Panc1 (cell line): ENCODE results near the gene KRT83. TPM values are rescaled to one million over a fixed set of nuclear protein-coding genes. Genes with fewer than 3 reads are reported as not detected.

Experiments
- ATAC-seq: fragments of 200-7000 bp; cut with Tn5 transposase; 2 replicates; pipeline ENCODE4 v1.9.1; 2020; ENCODE audit warnings: mild to moderate bottlenecking, moderate library complexity
- BruUV-seq: library from RNA; stranded (reverse); fragments of 400-500 nt; replicated peaks from 2 replicates; lab custom pipeline; 2021; lab: Mats Ljungman, UMichigan
- CTCF ChIA-PET: fragments of 300-600 bp; sonication (Branson Sonifier 250); formaldehyde crosslinking; loops from one replicate; lab custom pipeline; 2022; ENCODE audit warnings: antibody characterized with exemption; lab: Charles Lee
- POLR2A ChIA-PET: fragments of 300-600 bp; sonication (Branson Sonifier 250); formaldehyde crosslinking; loops from one replicate; lab custom pipeline; 2022; ENCODE audit warnings: antibody characterized with exemption; lab: Charles Lee
- DNase-seq: peaks from one replicate; pipeline ENCODE4 v3.0.0-alpha.2; 2010; ENCODE audit warnings: low read depth, low spot score
- H3K27ac ChIP-seq: 2 replicates; pipeline ENCODE4 v1.5.1; 2011; ENCODE audit warnings: mild to moderate bottlenecking, low read length, inconsistent platforms
- H3K27me3 ChIP-seq: fragments of 200-500 bp; sonication (Bioruptor generic); 2 replicates; pipeline ENCODE4 v1.6.0; 2014; ENCODE audit warnings: low read length, inconsistent platforms; ENCODE audit not compliant: control insufficient read depth, insufficient read depth
- H3K36me3 ChIP-seq: fragments of 200-500 bp; sonication (Bioruptor generic); 2 replicates; pipeline ENCODE4 v1.5.1; 2014; ENCODE audit warnings: inconsistent platforms, mild to moderate bottlenecking, low read length, moderate library complexity; ENCODE audit not compliant: control insufficient read depth, insufficient read depth
- H3K4me1 ChIP-seq: 2 replicates; pipeline ENCODE4 v1.5.1; 2011; ENCODE audit warnings: inconsistent platforms, mild to moderate bottlenecking, low read length, moderate library complexity; ENCODE audit not compliant: control insufficient read depth, insufficient read depth
- H3K4me3 ChIP-seq, 2 experiments: 2 replicates each; pipeline ENCODE4 v1.5.1; 2011 to 2012; ENCODE audit warnings: low read depth in 2 of 2, low read length in 2 of 2, mild to moderate bottlenecking in 2 of 2, inconsistent platforms in 1 of 2, moderate library complexity in 1 of 2
- H3K9me3 ChIP-seq: fragments of 200-500 bp; sonication (Bioruptor generic); 2 replicates; pipeline ENCODE4 v1.5.1; 2014; ENCODE audit warnings: low read depth, mild to moderate bottlenecking, inconsistent platforms, low read length, moderate library complexity; ENCODE audit not compliant: control insufficient read depth, insufficient read depth
- POLR2AphosphoS5 ChIP-seq: IDR thresholded peaks from 2 replicates; pipeline ENCODE4 v1.6.1; 2012; ENCODE audit warnings: mild to moderate bottlenecking, low read depth, low read length, moderate library complexity
- SIN3A ChIP-seq: IDR thresholded peaks from 2 replicates; pipeline ENCODE4 v1.6.1; 2012; ENCODE audit warnings: low read depth, mild to moderate bottlenecking, low read length, moderate library complexity, borderline replicate concordance; ENCODE audit not compliant: insufficient read depth
- TCF7L2 ChIP-seq: IDR thresholded peaks from 2 replicates; pipeline ENCODE4 v1.6.1; 2011; ENCODE audit warnings: mild to moderate bottlenecking, low read depth, low read length, inconsistent platforms
- in situ Hi-C: cut with HindIII; loops from 2 replicates; pipeline ENCODE4 v1.10.0; 2016; ENCODE audit warnings: low sequenced_read_pairs, low pct_unique_long_range_greater_than_20kb
- intact Hi-C: fragments of 100-400 bp; cut with micrococcal nuclease; formaldehyde crosslinking; loops from one replicate; pipeline ENCODE4 v1.10.0; 2022; ENCODE audit not compliant: unreplicated experiment
- total RNA-seq: library from RNA; stranded (reverse); gene quantifications from one replicate; pipeline ENCODE4 v1.2.1, GENCODE V29; 2021; ENCODE audit not compliant: unreplicated experiment
- TF ChIP-seq, protein P1 (sequence below): fragments of 450-650 bp; IDR thresholded peaks from 2 replicates; pipeline ENCODE4 v1.5.1; 2017; ENCODE audit warnings: mild to moderate bottlenecking
- TF ChIP-seq, protein P2 (sequence below), 2 experiments: IDR thresholded peaks; 2 replicates each; pipeline ENCODE4 v1.6.1; 2011 to 2012; ENCODE audit warnings: low read depth in 2 of 2, control low read depth in 1 of 2, low read length in 1 of 2, mild to moderate bottlenecking in 1 of 2, moderate library complexity in 1 of 2; ENCODE audit not compliant: insufficient read depth in 1 of 2

KRT83 gene
- total RNA-seq, 1 experiment from 2014 or later, result 0.28 TPM

DNA sequence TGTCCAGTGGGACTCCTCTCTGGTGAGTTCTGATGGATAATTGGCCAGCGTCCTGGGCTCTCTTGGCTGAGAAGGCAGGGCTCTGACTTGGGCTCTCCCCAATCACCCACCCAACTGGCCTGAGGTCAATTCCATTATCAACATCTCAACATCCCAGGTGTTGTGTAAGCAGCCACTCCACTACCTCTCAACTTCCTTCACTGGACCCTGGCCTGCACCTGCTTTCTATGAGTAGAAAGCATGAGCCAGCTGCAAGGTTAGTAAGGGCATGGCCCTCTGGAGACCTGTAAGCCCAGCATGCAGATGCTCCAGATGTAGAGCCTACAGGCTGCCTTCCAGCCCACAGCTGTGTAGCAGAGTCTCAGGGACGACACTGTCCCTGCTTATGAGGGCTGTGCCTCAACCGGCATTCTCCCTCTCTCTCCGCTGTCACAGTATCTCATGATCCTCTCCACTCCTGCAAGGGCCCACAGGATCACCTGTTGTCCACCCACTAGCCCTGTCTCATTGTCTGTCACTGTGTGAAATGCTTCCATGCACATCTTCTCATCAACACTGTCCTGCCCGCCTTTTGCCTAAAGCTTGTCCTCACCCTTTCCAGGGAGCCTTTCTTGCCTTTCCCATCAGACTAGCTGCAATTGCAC is 24.5 kb downstream of the KRT83 start:
- Histone ChIP-seq H3K4me3 (no peak overlapping the region), H3K27ac (no peak overlapping the region), H3K27me3 (no peaks in the 10 kb centered on the region), H3K9me3 (no peaks in the 10 kb centered on the region), H3K4me1 (no peaks in the 10 kb centered on the region), H3K36me3 (no peaks in the 10 kb centered on the region)
- intact Hi-C loops (no loop called here), in situ Hi-C loops (no loop called here)
- no peak for DNase-seq
- CTCF ChIA-PET, result no interaction called here
- no TSS peak for BruUV-seq
- TF ChIP-seq TCF7L2 (no peak), POLR2AphosphoS5 (no peak), SIN3A (no peak)
- TF ChIP-seq, protein P1, sequence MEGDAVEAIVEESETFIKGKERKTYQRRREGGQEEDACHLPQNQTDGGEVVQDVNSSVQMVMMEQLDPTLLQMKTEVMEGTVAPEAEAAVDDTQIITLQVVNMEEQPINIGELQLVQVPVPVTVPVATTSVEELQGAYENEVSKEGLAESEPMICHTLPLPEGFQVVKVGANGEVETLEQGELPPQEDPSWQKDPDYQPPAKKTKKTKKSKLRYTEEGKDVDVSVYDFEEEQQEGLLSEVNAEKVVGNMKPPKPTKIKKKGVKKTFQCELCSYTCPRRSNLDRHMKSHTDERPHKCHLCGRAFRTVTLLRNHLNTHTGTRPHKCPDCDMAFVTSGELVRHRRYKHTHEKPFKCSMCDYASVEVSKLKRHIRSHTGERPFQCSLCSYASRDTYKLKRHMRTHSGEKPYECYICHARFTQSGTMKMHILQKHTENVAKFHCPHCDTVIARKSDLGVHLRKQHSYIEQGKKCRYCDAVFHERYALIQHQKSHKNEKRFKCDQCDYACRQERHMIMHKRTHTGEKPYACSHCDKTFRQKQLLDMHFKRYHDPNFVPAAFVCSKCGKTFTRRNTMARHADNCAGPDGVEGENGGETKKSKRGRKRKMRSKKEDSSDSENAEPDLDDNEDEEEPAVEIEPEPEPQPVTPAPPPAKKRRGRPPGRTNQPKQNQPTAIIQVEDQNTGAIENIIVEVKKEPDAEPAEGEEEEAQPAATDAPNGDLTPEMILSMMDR, result no peak
- TF ChIP-seq, protein P2, sequence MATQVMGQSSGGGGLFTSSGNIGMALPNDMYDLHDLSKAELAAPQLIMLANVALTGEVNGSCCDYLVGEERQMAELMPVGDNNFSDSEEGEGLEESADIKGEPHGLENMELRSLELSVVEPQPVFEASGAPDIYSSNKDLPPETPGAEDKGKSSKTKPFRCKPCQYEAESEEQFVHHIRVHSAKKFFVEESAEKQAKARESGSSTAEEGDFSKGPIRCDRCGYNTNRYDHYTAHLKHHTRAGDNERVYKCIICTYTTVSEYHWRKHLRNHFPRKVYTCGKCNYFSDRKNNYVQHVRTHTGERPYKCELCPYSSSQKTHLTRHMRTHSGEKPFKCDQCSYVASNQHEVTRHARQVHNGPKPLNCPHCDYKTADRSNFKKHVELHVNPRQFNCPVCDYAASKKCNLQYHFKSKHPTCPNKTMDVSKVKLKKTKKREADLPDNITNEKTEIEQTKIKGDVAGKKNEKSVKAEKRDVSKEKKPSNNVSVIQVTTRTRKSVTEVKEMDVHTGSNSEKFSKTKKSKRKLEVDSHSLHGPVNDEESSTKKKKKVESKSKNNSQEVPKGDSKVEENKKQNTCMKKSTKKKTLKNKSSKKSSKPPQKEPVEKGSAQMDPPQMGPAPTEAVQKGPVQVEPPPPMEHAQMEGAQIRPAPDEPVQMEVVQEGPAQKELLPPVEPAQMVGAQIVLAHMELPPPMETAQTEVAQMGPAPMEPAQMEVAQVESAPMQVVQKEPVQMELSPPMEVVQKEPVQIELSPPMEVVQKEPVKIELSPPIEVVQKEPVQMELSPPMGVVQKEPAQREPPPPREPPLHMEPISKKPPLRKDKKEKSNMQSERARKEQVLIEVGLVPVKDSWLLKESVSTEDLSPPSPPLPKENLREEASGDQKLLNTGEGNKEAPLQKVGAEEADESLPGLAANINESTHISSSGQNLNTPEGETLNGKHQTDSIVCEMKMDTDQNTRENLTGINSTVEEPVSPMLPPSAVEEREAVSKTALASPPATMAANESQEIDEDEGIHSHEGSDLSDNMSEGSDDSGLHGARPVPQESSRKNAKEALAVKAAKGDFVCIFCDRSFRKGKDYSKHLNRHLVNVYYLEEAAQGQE (IDR thresholded peaks at IDR 0.05; ENCODE audit: insufficient read depth in 1 of 2, low read depth in 2 of 2, low read length in 1 of 2), result no peak
- POLR2A ChIA-PET, result no interaction called here
- no peak for ATAC-seq

DNA sequence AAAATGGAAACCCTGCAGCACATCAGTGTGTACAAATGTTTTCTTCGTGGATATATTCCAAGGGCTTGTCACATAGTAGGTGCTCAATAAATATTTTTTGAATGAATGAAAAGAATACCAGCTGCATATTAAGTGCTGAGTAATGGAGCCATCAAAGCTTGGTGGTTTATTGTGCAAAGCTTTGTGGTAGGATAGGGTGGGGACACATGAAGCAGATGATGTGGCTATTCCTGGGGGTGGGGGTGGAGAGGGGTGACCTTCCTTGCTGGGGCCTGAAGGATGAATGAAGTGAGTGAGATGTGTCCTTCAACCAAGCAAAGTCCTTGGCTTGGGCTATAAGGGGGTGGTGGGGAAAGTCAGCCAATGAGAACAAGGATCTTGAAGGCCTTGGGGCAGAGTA is 25.5 kb downstream of the KRT83 start:
- no peak for ATAC-seq
- H3K27me3 ChIP-seq, result no peaks in the 10 kb centered on the region
- no peak overlapping the region for H3K27ac ChIP-seq
- no peak overlapping the region for H3K4me3 ChIP-seq
- no peaks in the 10 kb centered on the region for H3K4me1 ChIP-seq
- TF ChIP-seq SIN3A, result no peak
- TF ChIP-seq, protein P2 (IDR thresholded peaks at IDR 0.05; ENCODE audit: insufficient read depth in 1 of 2, low read depth in 2 of 2, low read length in 1 of 2), result no peak
- no peak for TF ChIP-seq POLR2AphosphoS5
- TF ChIP-seq TCF7L2, result no peak
- TF ChIP-seq, protein P1, result no peak
- no peaks in the 10 kb centered on the region for H3K36me3 ChIP-seq
- H3K9me3 ChIP-seq, result no peaks in the 10 kb centered on the region
- POLR2A ChIA-PET, result no interaction called here
- in situ Hi-C loops, result no loop called here
- DNase-seq, result no peak
- intact Hi-C loops, result no loop called here
- CTCF ChIA-PET, result no interaction called here
- no TSS peak for BruUV-seq
